Measurements from ENCODE around the gene CPEB4. TPM values are rescaled to one million over a fixed set of nuclear protein-coding genes. Genes with fewer than 3 reads are reported as not detected.

Gene CPEB4
- total RNA-seq, 2 donors from 2014 or later = 36.5 to 45.3 TPM

- intact Hi-C loops (cut with DNase I) = no loop called here
- no peak for DNase-seq (ENCODE audit: low spot score)
- no peak overlapping the region for H3K27ac ChIP-seq
- no peaks in the 10 kb centered on the region for H3K27me3 ChIP-seq (replicated peaks; ENCODE audit: insufficient read depth)
- TF ChIP-seq CTCF (IDR thresholded peaks at IDR 0.05) (no peak), POLR2A (IDR thresholded peaks at IDR 0.05) (no peak), POLR2AphosphoS5 (IDR thresholded peaks at IDR 0.05) (no peak)
- H3K4me1 ChIP-seq (replicated peaks) = no peaks in the 10 kb centered on the region
- no peaks in the 10 kb centered on the region for H3K36me3 ChIP-seq
- H3K4me3 ChIP-seq = no peak overlapping the region
- 87% methylated on average over 40 of the region's 41 CpGs for whole genome bisulfite sequencing
- H3K9me3 ChIP-seq = no peaks in the 10 kb centered on the region
These were observed 101.4 kb downstream of the CPEB4 start for GRCh38 chr5:173989432-173990082.

- H3K27ac ChIP-seq = no peak overlapping the region
- H3K27me3 ChIP-seq (replicated peaks; ENCODE audit: insufficient read depth) = no peaks in the 10 kb centered on the region
- DNase-seq (ENCODE audit: low spot score) = no peak
- WGBS = 73% methylated on average over 4 of the region's 4 CpGs
- H3K4me1 ChIP-seq (replicated peaks) = no peaks in the 10 kb centered on the region
- H3K36me3 ChIP-seq = no peaks in the 10 kb centered on the region
- no peak overlapping the region for H3K4me3 ChIP-seq
- TF ChIP-seq CTCF (IDR thresholded peaks at IDR 0.05) (no peak), POLR2AphosphoS5 (IDR thresholded peaks at IDR 0.05) (no peak), POLR2A (IDR thresholded peaks at IDR 0.05) (no peak)
- H3K9me3 ChIP-seq = no peaks in the 10 kb centered on the region
- intact Hi-C loops (cut with DNase I) = no loop called here
These were observed 109.2 kb downstream of the CPEB4 start for GRCh38 chr5:173997331-173997730.

- 60% methylated on average over 4 of the region's 4 CpGs for WGBS
These were observed 110.4 kb downstream of the CPEB4 start for GRCh38 chr5:173998531-173998930.

GRCh38 chr5:174000076-174000475, 111.9 kb downstream of the CPEB4 start:
- Histone ChIP-seq H3K9me3 (no peaks in the 10 kb centered on the region), H3K4me1 (replicated peaks) (no peaks in the 10 kb centered on the region), H3K27me3 (replicated peaks; ENCODE audit: insufficient read depth) (no peaks in the 10 kb centered on the region), H3K27ac (no peak overlapping the region), H3K4me3 (no peak overlapping the region), H3K36me3 (no peaks in the 10 kb centered on the region)
- no peak for DNase-seq (ENCODE audit: low spot score)
- intact Hi-C loops (cut with DNase I) = no loop called here
- TF ChIP-seq POLR2AphosphoS5 (IDR thresholded peaks at IDR 0.05) = no peak
- TF ChIP-seq CTCF (IDR thresholded peaks at IDR 0.05) = no peak
- TF ChIP-seq POLR2A (IDR thresholded peaks at IDR 0.05) = no peak
- 84% methylated on average over 4 of the region's 4 CpGs for WGBS

More at GRCh38 chr5:173998531-173998930, 110.4 kb downstream of the CPEB4 start:
- H3K27me3 ChIP-seq (replicated peaks; ENCODE audit: insufficient read depth) = no peaks in the 10 kb centered on the region
- DNase-seq (ENCODE audit: low spot score) = no peak
- no peaks in the 10 kb centered on the region for H3K36me3 ChIP-seq
- TF ChIP-seq POLR2AphosphoS5 (IDR thresholded peaks at IDR 0.05) = no peak
- no peak for TF ChIP-seq POLR2A (IDR thresholded peaks at IDR 0.05)
- TF ChIP-seq CTCF (IDR thresholded peaks at IDR 0.05) = no peak
- no peaks in the 10 kb centered on the region for H3K4me1 ChIP-seq (replicated peaks)
- intact Hi-C loops (cut with DNase I) = no loop called here
- no peak overlapping the region for H3K4me3 ChIP-seq
- no peak overlapping the region for H3K27ac ChIP-seq
- no peaks in the 10 kb centered on the region for H3K9me3 ChIP-seq

- H3K27me3 ChIP-seq (replicated peaks; ENCODE audit: insufficient read depth) = no peaks in the 10 kb centered on the region
- no peak for TF ChIP-seq POLR2A (IDR thresholded peaks at IDR 0.05)
- TF ChIP-seq CTCF (IDR thresholded peaks at IDR 0.05) = no peak
- no peak for TF ChIP-seq POLR2AphosphoS5 (IDR thresholded peaks at IDR 0.05)
- H3K4me3 ChIP-seq = no peak overlapping the region
- H3K4me1 ChIP-seq (replicated peaks) = no peaks in the 10 kb centered on the region
- no peaks in the 10 kb centered on the region for H3K36me3 ChIP-seq
- intact Hi-C loops (cut with DNase I) = no loop called here
- no peak for DNase-seq (ENCODE audit: low spot score)
- H3K9me3 ChIP-seq = no peaks in the 10 kb centered on the region
- no peak overlapping the region for H3K27ac ChIP-seq
These were observed 115.6 kb downstream of the CPEB4 start for GRCh38 chr5:174003795-174004194.

Data from prostate gland (tissue), 2 donors.